Measurements from ENCODE around the gene L2HGDH.
"Not testable (repeated sequence)": the region's sequence is repeated elsewhere in the genome, so short reads cannot be mapped to it uniquely, and the experiment has no call there.

L2HGDH gene

GRCh38 chr14:50339178-50339804 lies 27.3 kb upstream of the L2HGDH start:
- no peak for DNase-seq (ENCODE audit: low spot score)

GRCh38 chr14:50338587-50338986 lies 26.6 kb upstream of the L2HGDH start:
- DNase-seq (ENCODE audit: low spot score): no peak

- no peak for DNase-seq (ENCODE audit: low spot score)
Observed at GRCh38 chr14:50335989-50336824, 24.2 kb upstream of the L2HGDH start.

- DNase-seq (ENCODE audit: low spot score): no peak
Observed at GRCh38 chr14:50335389-50335788, 23.4 kb upstream of the L2HGDH start.

- no peak for DNase-seq (ENCODE audit: low spot score)
Observed at GRCh38 chr14:50334211-50334610, 22.2 kb upstream of the L2HGDH start.

- no peak for DNase-seq (ENCODE audit: low spot score)
Observed at GRCh38 chr14:50333014-50333509, 21.0 kb upstream of the L2HGDH start.

GRCh38 chr14:50331596-50331995 lies 19.6 kb upstream of the L2HGDH start:
- DNase-seq (ENCODE audit: low spot score): no peak

GRCh38 chr14:50321009-50321660 lies 9.1 kb upstream of the L2HGDH start:
- peak; percentile 92 for DNase-seq (ENCODE audit: low spot score)

- no peak for DNase-seq (ENCODE audit: low spot score)
Observed at GRCh38 chr14:50320283-50320682, 8.3 kb upstream of the L2HGDH start.

- DNase-seq (ENCODE audit: low spot score): no peak
Observed at GRCh38 chr14:50319721-50320120, 7.7 kb upstream of the L2HGDH start.

- DNase-seq (ENCODE audit: low spot score): no peak
Observed at GRCh38 chr14:50319293-50319692, 7.3 kb upstream of the L2HGDH start.

GRCh38 chr14:50318031-50318626 lies 6.1 kb upstream of the L2HGDH start:
- DNase-seq (ENCODE audit: low spot score): peak; percentile 12

GRCh38 chr14:50314098-50314497 lies 2.1 kb upstream of the L2HGDH start:
- DNase-seq (ENCODE audit: low spot score): not testable (repeated sequence)

- DNase-seq (ENCODE audit: low spot score): no peak
Observed at GRCh38 chr14:50312734-50313054, 665 bp upstream of the L2HGDH start.

- DNase-seq (ENCODE audit: low spot score): no peak
Observed at GRCh38 chr14:50311337-50311971, 575 bp downstream of the L2HGDH start.

GRCh38 chr14:50310445-50310844 lies 1.6 kb downstream of the L2HGDH start:
- no peak for DNase-seq (ENCODE audit: low spot score)

GRCh38 chr14:50308363-50308915 lies 3.6 kb downstream of the L2HGDH start:
- DNase-seq (ENCODE audit: low spot score): no peak

- DNase-seq (ENCODE audit: low spot score): no peak
Observed at GRCh38 chr14:50303744-50304471, 8.1 kb downstream of the L2HGDH start.

GRCh38 chr14:50301914-50302313 lies 10.1 kb downstream of the L2HGDH start:
- no peak for DNase-seq (ENCODE audit: low spot score)

- DNase-seq (ENCODE audit: low spot score): no peak
Observed at GRCh38 chr14:50299585-50299984, 12.4 kb downstream of the L2HGDH start.

GRCh38 chr14:50290306-50290705 lies 21.7 kb downstream of the L2HGDH start:
- no peak for DNase-seq (ENCODE audit: low spot score)

Data from LoVo (cell line).